Measurements from ENCODE around the gene AFM.

The AFM gene

GRCh38 chr4:73470728-73471127, 10.8 kb upstream of the AFM start:
- H3K4me3 ChIP-seq (ENCODE audit: low read depth, low read length), result no peak overlapping the region
- no peak for DNase-seq (ENCODE audit: low read depth)
- no peak for TF ChIP-seq MAX (IDR thresholded peaks at IDR 0.05; ENCODE audit: low read depth, low read length)
- TF ChIP-seq POLR2A (IDR thresholded peaks at IDR 0.05; ENCODE audit: extremely low read depth, insufficient read length), result no peak
- TF ChIP-seq CTCF (IDR thresholded peaks at IDR 0.05; ENCODE audit: low read depth, low read length), result no peak
- no peak for TF ChIP-seq MYC (IDR thresholded peaks at IDR 0.05; ENCODE audit: low read depth, low read length)

- no peak overlapping the region for H3K4me3 ChIP-seq (ENCODE audit: low read depth, low read length)
- no peak for DNase-seq (ENCODE audit: low read depth)
- TF ChIP-seq POLR2A (IDR thresholded peaks at IDR 0.05; ENCODE audit: extremely low read depth, insufficient read length) (no peak), MAX (IDR thresholded peaks at IDR 0.05; ENCODE audit: low read depth, low read length) (no peak)
Observed at GRCh38 chr4:73477176-73477575, 4.4 kb upstream of the AFM start.

- TF ChIP-seq MAX (IDR thresholded peaks at IDR 0.05; ENCODE audit: low read depth, low read length) (no peak), POLR2A (IDR thresholded peaks at IDR 0.05; ENCODE audit: extremely low read depth, insufficient read length) (no peak), MYC (IDR thresholded peaks at IDR 0.05; ENCODE audit: low read depth, low read length) (no peak), CTCF (IDR thresholded peaks at IDR 0.05; ENCODE audit: low read depth, low read length) (no peak)
- no peak overlapping the region for H3K4me3 ChIP-seq (ENCODE audit: low read depth, low read length)
- no peak for DNase-seq (ENCODE audit: low read depth)
Observed at GRCh38 chr4:73479323-73479722, 2.2 kb upstream of the AFM start.

- TF ChIP-seq MYC (IDR thresholded peaks at IDR 0.05; ENCODE audit: low read depth, low read length) (no peak), POLR2A (IDR thresholded peaks at IDR 0.05; ENCODE audit: extremely low read depth, insufficient read length) (no peak), MAX (IDR thresholded peaks at IDR 0.05; ENCODE audit: low read depth, low read length) (no peak), CTCF (IDR thresholded peaks at IDR 0.05; ENCODE audit: low read depth, low read length) (no peak)
- no peak for DNase-seq (ENCODE audit: low read depth)
- no peak overlapping the region for H3K4me3 ChIP-seq (ENCODE audit: low read depth, low read length)
Observed at GRCh38 chr4:73485085-73485484, 3.5 kb downstream of the AFM start.

GRCh38 chr4:73485596-73485995, 4.1 kb downstream of the AFM start:
- TF ChIP-seq MYC (IDR thresholded peaks at IDR 0.05; ENCODE audit: low read depth, low read length), result no peak
- TF ChIP-seq POLR2A (IDR thresholded peaks at IDR 0.05; ENCODE audit: extremely low read depth, insufficient read length), result no peak
- TF ChIP-seq CTCF (IDR thresholded peaks at IDR 0.05; ENCODE audit: low read depth, low read length), result no peak
- no peak for TF ChIP-seq MAX (IDR thresholded peaks at IDR 0.05; ENCODE audit: low read depth, low read length)
- DNase-seq (ENCODE audit: low read depth), result no peak
- H3K4me3 ChIP-seq (ENCODE audit: low read depth, low read length), result no peak overlapping the region

- DNase-seq (ENCODE audit: low read depth), result no peak
- no peak for TF ChIP-seq MAX (IDR thresholded peaks at IDR 0.05; ENCODE audit: low read depth, low read length)
- no peak for TF ChIP-seq POLR2A (IDR thresholded peaks at IDR 0.05; ENCODE audit: extremely low read depth, insufficient read length)
- no peak for TF ChIP-seq CTCF (IDR thresholded peaks at IDR 0.05; ENCODE audit: low read depth, low read length)
- TF ChIP-seq MYC (IDR thresholded peaks at IDR 0.05; ENCODE audit: low read depth, low read length), result no peak
Observed at GRCh38 chr4:73486497-73486896, 5.0 kb downstream of the AFM start.

More at GRCh38 chr4:73486497-73486896, 5.0 kb downstream of the AFM start:
- H3K4me3 ChIP-seq (ENCODE audit: low read depth, low read length), result no peak overlapping the region

Measured in NB4 (cell line).